ENCODE results near the gene ADGRG6.

Gene ADGRG6

DNA sequence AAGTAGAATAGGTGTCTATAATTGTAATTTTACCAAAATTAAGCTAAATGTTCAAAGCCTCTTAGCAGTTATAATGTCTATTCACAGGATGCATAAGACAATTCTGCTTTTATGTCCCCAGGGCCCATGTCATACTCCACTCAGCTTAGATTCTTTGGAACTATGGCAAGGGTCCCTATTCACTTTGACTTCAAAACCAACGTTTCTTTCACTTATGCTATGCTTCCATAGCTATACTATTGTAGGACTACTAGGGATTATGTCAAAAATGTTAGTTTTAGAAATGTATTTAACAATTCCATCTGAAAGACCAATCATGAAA is 15.8 kb upstream of the ADGRG6 start:
- no peak for TF ChIP-seq PAX5 (IDR thresholded peaks at IDR 0.05; ENCODE audit: insufficient read depth, low read length, severe bottlenecking)
- TF ChIP-seq POLR2A (IDR thresholded peaks at IDR 0.05; ENCODE audit: low read depth, low read length) = no peak
- FAIRE-seq = no peak

DNA sequence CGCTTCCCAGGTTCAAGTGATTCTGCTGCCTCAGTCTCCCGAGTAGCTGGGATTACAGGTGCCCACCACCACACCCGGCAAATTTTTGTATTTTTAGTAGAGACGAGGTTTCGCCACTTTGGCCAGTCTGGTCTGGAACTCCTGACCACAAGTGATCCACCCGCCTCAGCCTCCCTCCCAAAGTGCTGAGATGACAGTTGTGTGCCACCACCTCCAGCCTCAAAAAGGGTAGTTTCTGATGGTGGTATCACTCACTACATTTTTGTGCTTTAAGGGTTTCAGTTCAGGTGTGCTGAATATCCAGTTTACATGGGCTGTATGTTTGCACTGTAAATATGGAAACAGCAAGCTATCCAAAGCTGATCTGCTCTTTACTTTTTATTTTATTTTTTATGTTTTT is 12.1 kb upstream of the ADGRG6 start:
- FAIRE-seq (no peak), DNase-seq (ENCODE audit: insufficient read length, low spot score) (no peak)
- TF ChIP-seq SPI1 (IDR thresholded peaks at IDR 0.05; ENCODE audit: low read depth, low read length) (no peak), TAF1 (IDR thresholded peaks at IDR 0.05; ENCODE audit: low read depth, low read length) (no peak), POLR2AphosphoS5 (IDR thresholded peaks at IDR 0.05; ENCODE audit: low read depth, low read length) (no peak), POU2F2 (IDR thresholded peaks at IDR 0.05; ENCODE audit: low read depth, low read length) (no peak), PAX5 (IDR thresholded peaks at IDR 0.05; ENCODE audit: insufficient read depth, low read length, severe bottlenecking) (no peak), POLR2A (IDR thresholded peaks at IDR 0.05; ENCODE audit: low read depth, low read length) (no peak)

More for the DNA sequence above, 15.8 kb upstream of the ADGRG6 start:
- no peak for DNase-seq (ENCODE audit: insufficient read length, low spot score)

DNA sequence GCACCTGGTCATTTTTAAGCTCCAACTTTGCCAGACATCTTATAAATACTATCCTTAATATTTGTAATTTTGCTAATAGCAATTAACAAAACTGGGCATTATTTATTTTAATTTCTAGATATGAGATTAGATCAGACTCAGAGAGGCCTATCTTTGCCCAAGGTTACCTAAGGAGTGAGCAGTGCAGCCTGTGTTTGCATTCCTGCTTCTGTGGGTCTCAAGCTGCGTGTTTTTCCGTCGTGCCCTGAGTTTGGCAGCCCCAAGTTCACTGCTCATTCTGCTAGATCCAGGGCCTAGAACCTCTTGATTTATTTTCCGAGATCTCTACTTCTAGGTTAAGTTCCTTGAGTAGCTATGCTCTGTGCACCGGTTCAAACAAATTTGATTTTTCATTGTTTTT is 11.0 kb upstream of the ADGRG6 start:
- TF ChIP-seq TAF1 (IDR thresholded peaks at IDR 0.05; ENCODE audit: low read depth, low read length) (no peak), PAX5 (IDR thresholded peaks at IDR 0.05; ENCODE audit: insufficient read depth, low read length, severe bottlenecking) (no peak), POLR2AphosphoS5 (IDR thresholded peaks at IDR 0.05; ENCODE audit: low read depth, low read length) (no peak)
- no peak for FAIRE-seq

DNA sequence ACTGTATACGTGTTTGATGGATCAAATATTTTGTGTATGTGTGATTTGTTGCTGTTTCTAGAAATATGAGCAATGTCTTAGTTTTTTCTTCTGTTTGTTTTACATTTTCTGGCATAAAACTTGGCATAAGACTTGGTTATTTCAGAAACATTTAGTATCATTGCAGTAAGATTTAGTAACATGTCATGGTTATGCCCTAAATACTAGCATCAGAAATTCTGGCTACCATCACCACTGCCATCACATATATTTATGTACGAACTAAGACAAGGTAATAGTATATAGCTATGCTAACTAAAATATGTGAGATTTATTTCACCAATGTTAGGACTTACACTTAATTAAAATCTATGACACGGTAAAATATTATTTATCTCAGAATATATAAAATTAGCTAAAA is 10.3 kb upstream of the ADGRG6 start:
- no peak for FAIRE-seq
- no peak for DNase-seq (ENCODE audit: insufficient read length, low spot score)
- TF ChIP-seq PAX5 (IDR thresholded peaks at IDR 0.05; ENCODE audit: insufficient read depth, low read length, severe bottlenecking) (no peak), SPI1 (IDR thresholded peaks at IDR 0.05; ENCODE audit: low read depth, low read length) (no peak), POLR2AphosphoS5 (IDR thresholded peaks at IDR 0.05; ENCODE audit: low read depth, low read length) (no peak), POU2F2 (IDR thresholded peaks at IDR 0.05; ENCODE audit: low read depth, low read length) (no peak), POLR2A (IDR thresholded peaks at IDR 0.05; ENCODE audit: low read depth, low read length) (no peak), TAF1 (IDR thresholded peaks at IDR 0.05; ENCODE audit: low read depth, low read length) (no peak)

More for the DNA sequence above, 11.0 kb upstream of the ADGRG6 start:
- DNase-seq (ENCODE audit: insufficient read length, low spot score) = no peak

DNA sequence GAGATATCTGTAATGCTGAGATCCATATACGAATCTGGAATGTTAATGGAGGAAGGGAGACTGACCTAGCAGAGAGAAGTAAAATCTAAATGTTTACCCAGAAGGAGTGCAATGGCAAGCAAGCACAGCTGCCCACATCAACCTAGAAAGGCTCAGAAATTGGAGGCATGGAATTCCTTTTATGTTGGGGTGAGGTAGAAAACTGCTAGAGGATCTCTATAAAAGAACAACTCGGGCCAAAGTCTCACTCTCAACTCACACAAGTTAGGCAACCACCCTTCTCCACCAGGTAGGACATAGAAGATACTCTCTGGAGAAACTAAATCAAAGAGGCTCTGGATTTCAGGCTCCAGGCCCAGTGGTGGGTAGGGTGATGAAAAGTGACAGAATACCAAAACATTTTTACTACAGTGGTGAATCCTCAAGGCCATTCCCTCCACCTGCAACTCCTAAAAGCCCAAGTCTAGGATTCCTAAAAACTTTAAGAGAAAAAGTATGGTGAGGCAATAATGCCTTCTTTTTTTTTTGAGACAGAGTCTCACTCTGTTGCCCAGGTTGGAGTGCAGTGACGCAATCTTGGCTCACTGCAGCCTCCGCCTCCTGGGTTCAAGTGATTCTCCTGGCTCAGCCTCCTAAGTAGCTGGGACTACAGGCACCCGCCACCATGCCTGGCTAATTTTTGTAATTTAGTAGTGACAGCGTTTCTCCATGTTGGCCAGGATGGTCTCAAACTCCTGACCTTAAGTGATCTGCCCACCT is 9.5 kb upstream of the ADGRG6 start:
- DNase-seq (ENCODE audit: insufficient read length, low spot score) (no peak), FAIRE-seq (no peak)
- TF ChIP-seq POLR2A (IDR thresholded peaks at IDR 0.05; ENCODE audit: low read depth, low read length) (no peak), PAX5 (IDR thresholded peaks at IDR 0.05; ENCODE audit: insufficient read depth, low read length, severe bottlenecking) (no peak), TAF1 (IDR thresholded peaks at IDR 0.05; ENCODE audit: low read depth, low read length) (no peak), POLR2AphosphoS5 (IDR thresholded peaks at IDR 0.05; ENCODE audit: low read depth, low read length) (no peak), POU2F2 (IDR thresholded peaks at IDR 0.05; ENCODE audit: low read depth, low read length) (no peak), SPI1 (IDR thresholded peaks at IDR 0.05; ENCODE audit: low read depth, low read length) (no peak)

DNA sequence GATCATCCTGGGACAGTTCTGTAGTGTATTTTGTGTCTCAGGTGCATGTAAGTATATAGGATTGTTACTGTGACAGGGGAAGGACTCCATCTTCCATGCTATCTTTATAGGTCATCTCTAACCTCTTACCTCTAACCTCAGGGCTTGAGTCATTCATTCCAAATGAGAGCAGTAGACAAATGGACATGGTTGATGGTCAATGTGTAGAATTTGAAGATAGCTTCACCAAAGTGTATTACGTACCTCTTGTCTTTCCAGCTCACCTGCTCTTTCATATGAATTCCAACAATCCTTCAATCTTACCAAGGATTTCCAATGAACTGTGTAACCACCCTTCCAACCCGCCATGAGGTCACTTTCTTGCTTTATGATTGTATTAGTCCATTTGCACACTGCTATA is 8.7 kb upstream of the ADGRG6 start:
- FAIRE-seq (no peak), DNase-seq (ENCODE audit: insufficient read length, low spot score) (no peak)
- no peak for TF ChIP-seq PAX5 (IDR thresholded peaks at IDR 0.05; ENCODE audit: insufficient read depth, low read length, severe bottlenecking)
- no peak for TF ChIP-seq SPI1 (IDR thresholded peaks at IDR 0.05; ENCODE audit: low read depth, low read length)
- no peak for TF ChIP-seq POU2F2 (IDR thresholded peaks at IDR 0.05; ENCODE audit: low read depth, low read length)
- TF ChIP-seq POLR2AphosphoS5 (IDR thresholded peaks at IDR 0.05; ENCODE audit: low read depth, low read length) = no peak
- TF ChIP-seq POLR2A (IDR thresholded peaks at IDR 0.05; ENCODE audit: low read depth, low read length) = no peak
- TF ChIP-seq TAF1 (IDR thresholded peaks at IDR 0.05; ENCODE audit: low read depth, low read length) = no peak

DNA sequence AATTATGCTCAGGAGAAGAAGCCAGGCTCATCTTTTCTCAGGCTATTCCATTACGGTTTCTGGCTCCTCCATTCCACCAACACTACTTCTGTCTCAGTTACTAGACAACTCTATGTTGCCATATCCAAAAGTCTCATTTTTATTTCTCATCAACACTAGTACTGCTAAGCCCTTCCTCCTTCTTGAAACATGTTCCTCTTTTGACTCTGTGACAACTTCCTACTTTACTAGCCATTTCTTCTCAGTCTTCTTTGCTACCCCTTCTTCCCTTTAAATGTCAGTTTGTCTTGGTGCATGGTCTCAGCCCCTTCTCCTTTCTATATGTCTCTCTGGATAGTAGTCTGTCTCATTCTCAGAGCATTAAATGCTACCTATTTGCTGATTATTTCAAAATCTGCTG is 7.1 kb upstream of the ADGRG6 start:
- TF ChIP-seq PAX5 (IDR thresholded peaks at IDR 0.05; ENCODE audit: insufficient read depth, low read length, severe bottlenecking) = no peak
- no peak for TF ChIP-seq SPI1 (IDR thresholded peaks at IDR 0.05; ENCODE audit: low read depth, low read length)
- no peak for TF ChIP-seq POLR2AphosphoS5 (IDR thresholded peaks at IDR 0.05; ENCODE audit: low read depth, low read length)
- no peak for TF ChIP-seq POU2F2 (IDR thresholded peaks at IDR 0.05; ENCODE audit: low read depth, low read length)
- TF ChIP-seq TAF1 (IDR thresholded peaks at IDR 0.05; ENCODE audit: low read depth, low read length) = no peak
- no peak for TF ChIP-seq POLR2A (IDR thresholded peaks at IDR 0.05; ENCODE audit: low read depth, low read length)
- no peak for DNase-seq (ENCODE audit: insufficient read length, low spot score)
- no peak for FAIRE-seq

DNA sequence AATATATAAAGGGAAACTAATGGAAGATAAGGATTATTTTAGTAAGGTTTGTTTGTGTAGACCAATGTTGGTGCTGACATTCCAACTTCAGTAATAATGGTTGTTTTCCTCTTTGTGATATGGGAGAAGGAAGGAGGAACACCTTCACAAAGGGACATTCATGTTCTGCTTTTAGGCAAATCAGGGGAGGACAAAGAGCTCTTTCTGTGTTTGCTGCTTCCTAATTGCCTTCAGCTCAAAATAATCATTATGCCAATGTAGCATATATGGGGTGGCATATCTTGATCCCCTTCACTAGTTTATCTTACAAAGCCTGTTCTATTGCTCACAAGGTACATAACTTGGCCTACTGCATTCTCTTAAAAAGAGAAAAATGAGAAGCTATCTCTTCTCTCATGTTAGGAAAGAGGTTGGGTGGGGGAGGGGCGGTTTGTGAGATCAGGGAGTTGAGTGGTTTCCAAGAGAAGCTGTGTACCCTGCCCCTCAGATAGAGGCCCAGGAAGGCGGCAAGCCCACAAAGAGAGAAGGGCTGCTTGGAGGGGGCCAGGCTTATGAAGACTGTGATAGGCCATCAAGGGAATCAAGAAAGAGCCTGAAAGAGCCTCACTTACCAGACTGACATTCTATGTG is 4.7 kb upstream of the ADGRG6 start:
- TF ChIP-seq TAF1 (IDR thresholded peaks at IDR 0.05; ENCODE audit: low read depth, low read length) (no peak), SPI1 (IDR thresholded peaks at IDR 0.05; ENCODE audit: low read depth, low read length) (no peak), PAX5 (IDR thresholded peaks at IDR 0.05; ENCODE audit: insufficient read depth, low read length, severe bottlenecking) (no peak), POLR2A (IDR thresholded peaks at IDR 0.05; ENCODE audit: low read depth, low read length) (no peak), POLR2AphosphoS5 (IDR thresholded peaks at IDR 0.05; ENCODE audit: low read depth, low read length) (no peak), POU2F2 (IDR thresholded peaks at IDR 0.05; ENCODE audit: low read depth, low read length) (no peak)
- FAIRE-seq = no peak
- DNase-seq (ENCODE audit: insufficient read length, low spot score) = no peak

DNA sequence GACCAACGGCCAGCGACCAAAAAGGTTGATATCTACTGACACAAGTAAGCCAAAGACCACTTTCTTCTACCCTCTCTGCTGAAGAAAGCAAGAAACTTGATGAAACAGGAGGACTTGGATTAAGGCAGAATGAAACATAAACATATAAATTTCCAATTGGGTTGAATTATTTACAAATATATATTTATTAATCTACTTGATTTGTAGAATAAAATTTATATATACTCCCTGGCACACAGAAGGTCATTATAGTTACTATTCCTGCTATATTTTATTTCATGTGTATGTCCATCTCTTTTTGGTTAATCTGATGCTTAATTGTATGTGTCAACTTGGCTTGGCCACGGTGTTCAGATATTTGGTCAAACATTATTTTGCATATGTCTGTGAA is 4.2 kb upstream of the ADGRG6 start:
- no peak for DNase-seq (ENCODE audit: insufficient read length, low spot score)
- TF ChIP-seq POLR2A (IDR thresholded peaks at IDR 0.05; ENCODE audit: low read depth, low read length) = no peak
- FAIRE-seq = no peak

DNA sequence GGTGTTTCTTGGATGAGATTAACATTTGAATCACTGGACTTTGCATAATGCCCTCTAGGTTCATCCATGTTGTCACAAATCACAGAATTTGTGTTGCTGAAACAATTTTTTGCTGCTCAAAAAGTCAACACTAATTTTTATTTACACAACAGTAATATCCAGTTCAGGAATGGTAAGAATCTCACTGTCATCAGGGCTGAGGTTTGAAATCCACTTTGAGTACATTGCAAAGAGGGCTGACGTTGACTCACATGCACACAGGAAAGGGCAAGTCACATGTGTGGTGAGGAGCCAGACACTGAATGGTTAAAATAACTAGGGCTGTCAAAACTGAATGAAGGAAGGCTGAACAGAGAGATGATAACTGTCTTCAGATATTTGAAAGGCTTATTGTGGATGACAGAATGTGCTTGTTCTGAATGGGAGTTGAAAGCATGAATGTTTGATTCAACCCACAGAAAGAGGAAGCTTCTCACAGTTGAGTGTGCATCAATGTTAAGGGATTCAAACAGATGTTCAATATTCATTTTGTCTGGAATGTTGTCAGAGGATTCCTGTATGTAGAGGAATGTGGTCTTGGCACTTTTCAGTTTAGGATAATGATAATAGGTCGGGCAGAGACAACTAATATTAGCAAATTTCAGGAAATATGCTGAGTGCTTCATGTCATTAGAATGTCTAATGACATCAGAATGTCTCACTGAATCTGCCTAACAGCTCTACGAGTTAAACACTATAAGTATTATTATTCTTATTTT is 3.6 kb upstream of the ADGRG6 start:
- FAIRE-seq (no peak), DNase-seq (ENCODE audit: insufficient read length, low spot score) (no peak)
- TF ChIP-seq TAF1 (IDR thresholded peaks at IDR 0.05; ENCODE audit: low read depth, low read length) = no peak
- TF ChIP-seq POU2F2 (IDR thresholded peaks at IDR 0.05; ENCODE audit: low read depth, low read length) = no peak
- no peak for TF ChIP-seq PAX5 (IDR thresholded peaks at IDR 0.05; ENCODE audit: insufficient read depth, low read length, severe bottlenecking)
- no peak for TF ChIP-seq POLR2AphosphoS5 (IDR thresholded peaks at IDR 0.05; ENCODE audit: low read depth, low read length)
- TF ChIP-seq POLR2A (IDR thresholded peaks at IDR 0.05; ENCODE audit: low read depth, low read length) = no peak
- no peak for TF ChIP-seq SPI1 (IDR thresholded peaks at IDR 0.05; ENCODE audit: low read depth, low read length)
